GM23338 (cell line): ENCODE data around the gene DOK7. TPM values are rescaled to one million over a fixed set of nuclear protein-coding genes. Genes with fewer than 3 reads are reported as not detected.

ENCODE experiments used
- ATAC-seq: fragments of 200-7000 bp; cut with Tn5 transposase; 3 replicates; pipeline ENCODE4 v1.9.1; 2020
- DNase-seq: peaks from one replicate; pipeline ENCODE4 v3.0.0-alpha.2; 2015; ENCODE audit warnings: low spot score
- H2AFZ ChIP-seq: fragments of 200-600 bp; sonication (generic); 2 replicates; pipeline ENCODE4 v1.8.0; 2016; ENCODE audit warnings: antibody characterized with exemption, mild to moderate bottlenecking, moderate library complexity
- H3F3A ChIP-seq: fragments of 200-600 bp; sonication (generic); replicated peaks from 2 replicates; pipeline ENCODE4 v1.8.0; 2017; ENCODE audit warnings: antibody characterized with exemption, mixed run types, low read depth
- H3K27ac ChIP-seq: fragments of 200-600 bp; sonication (generic); 2 replicates; pipeline ENCODE4 v1.6.1; 2016; ENCODE audit warnings: low read depth
- H3K27me3 ChIP-seq: fragments of 200-600 bp; sonication (generic); 2 replicates; pipeline ENCODE4 v1.8.0; 2016; ENCODE audit warnings: mild to moderate bottlenecking, mixed run types, moderate library complexity; ENCODE audit not compliant: insufficient read depth
- H3K36me3 ChIP-seq: fragments of 200-600 bp; sonication (generic); 2 replicates; pipeline ENCODE4 v1.8.0; 2016; ENCODE audit warnings: mild to moderate bottlenecking; ENCODE audit not compliant: insufficient read depth
- H3K4me1 ChIP-seq: fragments of 200-600 bp; sonication (generic); 2 replicates; pipeline ENCODE4 v1.8.0; 2016; ENCODE audit warnings: mild to moderate bottlenecking, moderate library complexity; ENCODE audit not compliant: insufficient read depth
- H3K4me2 ChIP-seq: fragments of 200-600 bp; sonication (generic); 2 replicates; pipeline ENCODE4 v1.7.1; 2017; ENCODE audit warnings: mixed run types
- H3K4me3 ChIP-seq: fragments of 200-600 bp; sonication (generic); 2 replicates; pipeline ENCODE4 v1.6.1; 2016; ENCODE audit warnings: mixed run types
- H3K79me2 ChIP-seq: fragments of 200-600 bp; sonication (generic); replicated peaks from 2 replicates; pipeline ENCODE4 v1.8.0; 2017; ENCODE audit warnings: mild to moderate bottlenecking; ENCODE audit not compliant: insufficient read depth
- H3K9me2 ChIP-seq: fragments of 200-600 bp; sonication (generic); 2 replicates; pipeline ENCODE4 v1.8.0; 2017; ENCODE audit not compliant: insufficient read depth
- H4K20me1 ChIP-seq: fragments of 200-600 bp; sonication (generic); replicated peaks from 2 replicates; pipeline ENCODE4 v1.8.0; 2017; ENCODE audit warnings: mild to moderate bottlenecking; ENCODE audit not compliant: insufficient read depth
- H3K27ac Mint-ChIP-seq: 2 replicates; pipeline ENCODE4 v1.8.0; 2020; ENCODE audit warnings: inconsistent platforms, mild to moderate bottlenecking, moderate library complexity, mixed read lengths
- H3K27me3 Mint-ChIP-seq: 3 replicates; pipeline ENCODE4 v1.8.0; 2022; ENCODE audit warnings: low read depth, mild to moderate bottlenecking, moderate library complexity, mixed read lengths, inconsistent platforms; ENCODE audit not compliant: insufficient read depth, poor library complexity
- H3K36me3 Mint-ChIP-seq: 3 replicates; pipeline ENCODE4 v1.8.0; 2021; ENCODE audit warnings: low read depth, mild to moderate bottlenecking, inconsistent platforms, moderate library complexity, mixed read lengths
- H3K4me1 Mint-ChIP-seq: 3 replicates; pipeline ENCODE4 v1.8.0; 2020; ENCODE audit warnings: mild to moderate bottlenecking, inconsistent platforms, mixed read lengths
- H3K4me3 Mint-ChIP-seq: 3 replicates; pipeline ENCODE4 v1.8.0; 2021; ENCODE audit warnings: moderate library complexity, mild to moderate bottlenecking, inconsistent platforms, mixed read lengths
- H3K9me3 Mint-ChIP-seq: 3 replicates; pipeline ENCODE4 v1.8.0; 2020; ENCODE audit warnings: moderate library complexity, mild to moderate bottlenecking, inconsistent platforms, mixed read lengths
- CREB1 ChIP-seq: fragments of 250-450 bp; sonication (Bioruptor Pico); IDR thresholded peaks from 2 replicates; pipeline ENCODE4 v1.5.0; 2020; ENCODE audit warnings: low read depth, mild to moderate bottlenecking, moderate library complexity
- EZH2 ChIP-seq: fragments of 200-600 bp; sonication (generic); IDR thresholded peaks from one replicate; pipeline ENCODE4 v1.8.0; 2017; ENCODE audit warnings: antibody characterized with exemption, mild to moderate bottlenecking, low read depth; ENCODE audit not compliant: unreplicated experiment
- EZH2phosphoT487 ChIP-seq: fragments of 200-600 bp; sonication (generic); IDR thresholded peaks from one replicate; pipeline ENCODE4 v1.8.1; 2018; ENCODE audit warnings: antibody characterized with exemption; ENCODE audit not compliant: unreplicated experiment
- JUNB ChIP-seq: IDR thresholded peaks from one replicate; pipeline ENCODE4 v1.6.1; 2016; ENCODE audit warnings: antibody characterized with exemption; ENCODE audit not compliant: unreplicated experiment
- NANOG ChIP-seq: IDR thresholded peaks from 2 replicates; pipeline ENCODE4 v1.6.1; 2016; ENCODE audit warnings: antibody characterized with exemption, borderline replicate concordance
- POLR2AphosphoS5 ChIP-seq: IDR thresholded peaks from 2 replicates; pipeline ENCODE4 v1.6.1; 2016; ENCODE audit warnings: antibody characterized with exemption, low read depth
- STAT1 ChIP-seq: IDR thresholded peaks from one replicate; pipeline ENCODE4 v1.6.1; 2016; ENCODE audit warnings: antibody characterized with exemption; ENCODE audit not compliant: unreplicated experiment
- ZNF114 ChIP-seq: fragments of 250-450 bp; sonication (Bioruptor Pico); IDR thresholded peaks from 2 replicates; pipeline ENCODE4 v1.5.0; 2020; ENCODE audit warnings: mild to moderate bottlenecking, moderate library complexity
- ZNF331 ChIP-seq: fragments of 250-450 bp; sonication (Bioruptor Pico); IDR thresholded peaks from 2 replicates; pipeline ENCODE4 v1.5.0; 2020; ENCODE audit warnings: low read depth, mild to moderate bottlenecking, moderate library complexity
- ZNF462 ChIP-seq: fragments of 250-450 bp; sonication (Bioruptor Pico); IDR thresholded peaks from 2 replicates; pipeline ENCODE4 v1.5.0; 2020; ENCODE audit warnings: mild to moderate bottlenecking, moderate library complexity
- polyA plus RNA-seq: library from polyadenylated mRNA; unstranded; fragments of >200 nt; fragmentation: Nextera tagmentation; extraction: Ambion mirVana; gene quantifications from 2 replicates; pipeline ENCODE4 v1.2.1, GENCODE V29; 2016
- total RNA-seq: library from RNA; depleted of rRNA; stranded (reverse); fragments of >200 nt; shearing (Covaris generic); gene quantifications from 2 replicates; pipeline ENCODE4 v1.2.3, GENCODE V29; 2014
- TF ChIP-seq, protein P1 (sequence below): IDR thresholded peaks from one replicate; pipeline ENCODE4 v1.6.1; 2018; ENCODE audit warnings: antibody characterized with exemption; ENCODE audit not compliant: unreplicated experiment
- TF ChIP-seq, protein P2 (sequence below), 2 experiments: fragments of 200-600 bp in 1 of 2; sonication (generic) in 1 of 2; conservative IDR thresholded peaks; 2 replicates each; pipeline versions ENCODE4 v1.5.1 to v1.6.1; 2016 to 2017; ENCODE audit warnings: antibody characterized with exemption in 2 of 2, low read depth in 2 of 2, mild to moderate bottlenecking in 2 of 2, moderate library complexity in 1 of 2
- TF ChIP-seq, protein P3 (sequence below): IDR thresholded peaks from 2 replicates; pipeline ENCODE4 v1.6.1; 2016; ENCODE audit warnings: antibody characterized with exemption

The DOK7 gene
- total and polyA plus RNA-seq, 2 experiments from 2014 or later, result 0.34 to 0.52 TPM

- peaks cover 3% of the 10 kb centered on the region; the same call in 1 of the 3 replicates for H3K4me1 Mint-ChIP-seq
- peaks cover 28% of the 10 kb centered on the region for H3K27me3 ChIP-seq
- no peak overlapping the region for H3K4me3 ChIP-seq
- no peak overlapping the region for H3K4me2 ChIP-seq
- H3K4me3 Mint-ChIP-seq, result no peak overlapping the region
- no peak overlapping the region for H3K27ac ChIP-seq
- ATAC-seq (no peak), DNase-seq (no peak)
- H3F3A ChIP-seq, result no peaks in the 10 kb centered on the region
- H3K9me3 Mint-ChIP-seq, result no peaks in the 10 kb centered on the region
- no peaks in the 10 kb centered on the region for H3K36me3 Mint-ChIP-seq
- H3K9me2 ChIP-seq, result no peaks in the 10 kb centered on the region
- H2AFZ ChIP-seq, result no peak overlapping the region
- no peaks in the 10 kb centered on the region for H3K4me1 ChIP-seq
- peaks cover 54% of the 10 kb centered on the region for H3K27me3 Mint-ChIP-seq
- no peak overlapping the region for H3K27ac Mint-ChIP-seq
- H4K20me1 ChIP-seq, result no peaks in the 10 kb centered on the region
- H3K79me2 ChIP-seq, result no peaks in the 10 kb centered on the region
- H3K36me3 ChIP-seq, result no peaks in the 10 kb centered on the region
- TF ChIP-seq, protein P1, sequence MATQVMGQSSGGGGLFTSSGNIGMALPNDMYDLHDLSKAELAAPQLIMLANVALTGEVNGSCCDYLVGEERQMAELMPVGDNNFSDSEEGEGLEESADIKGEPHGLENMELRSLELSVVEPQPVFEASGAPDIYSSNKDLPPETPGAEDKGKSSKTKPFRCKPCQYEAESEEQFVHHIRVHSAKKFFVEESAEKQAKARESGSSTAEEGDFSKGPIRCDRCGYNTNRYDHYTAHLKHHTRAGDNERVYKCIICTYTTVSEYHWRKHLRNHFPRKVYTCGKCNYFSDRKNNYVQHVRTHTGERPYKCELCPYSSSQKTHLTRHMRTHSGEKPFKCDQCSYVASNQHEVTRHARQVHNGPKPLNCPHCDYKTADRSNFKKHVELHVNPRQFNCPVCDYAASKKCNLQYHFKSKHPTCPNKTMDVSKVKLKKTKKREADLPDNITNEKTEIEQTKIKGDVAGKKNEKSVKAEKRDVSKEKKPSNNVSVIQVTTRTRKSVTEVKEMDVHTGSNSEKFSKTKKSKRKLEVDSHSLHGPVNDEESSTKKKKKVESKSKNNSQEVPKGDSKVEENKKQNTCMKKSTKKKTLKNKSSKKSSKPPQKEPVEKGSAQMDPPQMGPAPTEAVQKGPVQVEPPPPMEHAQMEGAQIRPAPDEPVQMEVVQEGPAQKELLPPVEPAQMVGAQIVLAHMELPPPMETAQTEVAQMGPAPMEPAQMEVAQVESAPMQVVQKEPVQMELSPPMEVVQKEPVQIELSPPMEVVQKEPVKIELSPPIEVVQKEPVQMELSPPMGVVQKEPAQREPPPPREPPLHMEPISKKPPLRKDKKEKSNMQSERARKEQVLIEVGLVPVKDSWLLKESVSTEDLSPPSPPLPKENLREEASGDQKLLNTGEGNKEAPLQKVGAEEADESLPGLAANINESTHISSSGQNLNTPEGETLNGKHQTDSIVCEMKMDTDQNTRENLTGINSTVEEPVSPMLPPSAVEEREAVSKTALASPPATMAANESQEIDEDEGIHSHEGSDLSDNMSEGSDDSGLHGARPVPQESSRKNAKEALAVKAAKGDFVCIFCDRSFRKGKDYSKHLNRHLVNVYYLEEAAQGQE, result no peak
- TF ChIP-seq STAT1 (no peak), POLR2AphosphoS5 (no peak), EZH2 (no peak), JUNB (no peak), NANOG (no peak), ZNF462 (CRISPR knock-in tag) (no peak), CREB1 (no peak), ZNF114 (CRISPR knock-in tag) (no peak), ZNF331 (CRISPR knock-in tag) (no peak), EZH2phosphoT487 (no peak)
- TF ChIP-seq, protein P2, sequence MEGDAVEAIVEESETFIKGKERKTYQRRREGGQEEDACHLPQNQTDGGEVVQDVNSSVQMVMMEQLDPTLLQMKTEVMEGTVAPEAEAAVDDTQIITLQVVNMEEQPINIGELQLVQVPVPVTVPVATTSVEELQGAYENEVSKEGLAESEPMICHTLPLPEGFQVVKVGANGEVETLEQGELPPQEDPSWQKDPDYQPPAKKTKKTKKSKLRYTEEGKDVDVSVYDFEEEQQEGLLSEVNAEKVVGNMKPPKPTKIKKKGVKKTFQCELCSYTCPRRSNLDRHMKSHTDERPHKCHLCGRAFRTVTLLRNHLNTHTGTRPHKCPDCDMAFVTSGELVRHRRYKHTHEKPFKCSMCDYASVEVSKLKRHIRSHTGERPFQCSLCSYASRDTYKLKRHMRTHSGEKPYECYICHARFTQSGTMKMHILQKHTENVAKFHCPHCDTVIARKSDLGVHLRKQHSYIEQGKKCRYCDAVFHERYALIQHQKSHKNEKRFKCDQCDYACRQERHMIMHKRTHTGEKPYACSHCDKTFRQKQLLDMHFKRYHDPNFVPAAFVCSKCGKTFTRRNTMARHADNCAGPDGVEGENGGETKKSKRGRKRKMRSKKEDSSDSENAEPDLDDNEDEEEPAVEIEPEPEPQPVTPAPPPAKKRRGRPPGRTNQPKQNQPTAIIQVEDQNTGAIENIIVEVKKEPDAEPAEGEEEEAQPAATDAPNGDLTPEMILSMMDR (conservative IDR thresholded peaks at IDR 0.05; ENCODE audit: low read depth in 2 of 2), result no peak
- TF ChIP-seq, protein P3, sequence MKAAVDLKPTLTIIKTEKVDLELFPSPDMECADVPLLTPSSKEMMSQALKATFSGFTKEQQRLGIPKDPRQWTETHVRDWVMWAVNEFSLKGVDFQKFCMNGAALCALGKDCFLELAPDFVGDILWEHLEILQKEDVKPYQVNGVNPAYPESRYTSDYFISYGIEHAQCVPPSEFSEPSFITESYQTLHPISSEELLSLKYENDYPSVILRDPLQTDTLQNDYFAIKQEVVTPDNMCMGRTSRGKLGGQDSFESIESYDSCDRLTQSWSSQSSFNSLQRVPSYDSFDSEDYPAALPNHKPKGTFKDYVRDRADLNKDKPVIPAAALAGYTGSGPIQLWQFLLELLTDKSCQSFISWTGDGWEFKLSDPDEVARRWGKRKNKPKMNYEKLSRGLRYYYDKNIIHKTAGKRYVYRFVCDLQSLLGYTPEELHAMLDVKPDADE, result no peak
Measured at GRCh38 chr4:3475041-3475712, 12.1 kb downstream of the DOK7 start.
